Activated CD4-positive, alpha-beta memory T cell treated with anti-CD3 and anti-CD28 coated beads for 36 hours (primary cell): ENCODE data around the gene ASF1B. TPM values are rescaled to one million over a fixed set of nuclear protein-coding genes. Genes with fewer than 3 reads are reported as not detected.

Experiments
- CTCF ChIA-PET: fragments of 350-600 bp; sonication (Branson Sonifier 250); formaldehyde crosslinking; loops from one replicate; lab custom pipeline; 2021; ENCODE audit warnings: antibody characterized with exemption, inconsistent platforms; lab: Charles Lee
- POLR2A ChIA-PET: fragments of 350-600 bp; sonication (Branson Sonifier 250); formaldehyde crosslinking; loops from one replicate; lab custom pipeline; 2021; ENCODE audit warnings: antibody characterized with exemption; lab: Charles Lee
- DNase-seq: peaks from one replicate; pipeline ENCODE4 v3.0.0-alpha.2; 2020
- H3K27ac Mint-ChIP-seq: one replicate; pipeline ENCODE4 v1.8.0; 2021; ENCODE audit warnings: mixed read lengths
- H3K27me3 Mint-ChIP-seq: one replicate; pipeline ENCODE4 v1.8.0; 2021; ENCODE audit warnings: mixed read lengths
- H3K36me3 Mint-ChIP-seq: one replicate; pipeline ENCODE4 v1.8.0; 2021; ENCODE audit warnings: mixed read lengths
- H3K4me1 Mint-ChIP-seq: one replicate; pipeline ENCODE4 v1.8.0; 2021; ENCODE audit warnings: low read depth, mixed read lengths
- H3K4me3 Mint-ChIP-seq: one replicate; pipeline ENCODE4 v1.8.0; 2021; ENCODE audit warnings: mild to moderate bottlenecking, mixed read lengths
- H3K9me3 Mint-ChIP-seq: one replicate; pipeline ENCODE4 v1.8.0; 2021; ENCODE audit warnings: mixed read lengths
- intact Hi-C: fragments of 100-400 bp; cut with micrococcal nuclease; formaldehyde crosslinking; loops from one replicate; pipeline ENCODE4 v1.15.1; 2023
- total RNA-seq, 2 experiments: library from RNA; stranded (reverse); gene quantifications; one replicate each; pipeline ENCODE4 v1.2.3, GENCODE V29; 2021

The ASF1B gene
- total RNA-seq, 2 experiments from 2014 or later = 67.7 to 70.8 TPM

- Mint-ChIP-seq H3K4me1 (no peaks in the 10 kb centered on the region), H3K27me3 (no peaks in the 10 kb centered on the region), H3K27ac (no peak overlapping the region)
These were observed 22.1 kb upstream of the ASF1B start for GRCh38 chr19:14158276-14159023.

GRCh38 chr19:14156971-14157717 is 20.8 kb upstream of the ASF1B start:
- Mint-ChIP-seq H3K9me3 (no peaks in the 10 kb centered on the region), H3K4me1 (no peaks in the 10 kb centered on the region), H3K36me3 (peaks cover 13% of the 10 kb centered on the region), H3K27ac (no peak overlapping the region), H3K27me3 (no peaks in the 10 kb centered on the region), H3K4me3 (no peak overlapping the region)
- no peak for DNase-seq
- intact Hi-C loops = no loop called here
- POLR2A ChIA-PET = no interaction called here
- CTCF ChIA-PET = interaction anchor here (2.4 kb wide), 1 partner anchor 20 kb away, joined by 12 read pairs; the partner anchor contains the start of gene ASF1B

More at GRCh38 chr19:14158276-14159023, 22.1 kb upstream of the ASF1B start:
- intact Hi-C loops = no loop called here
- Mint-ChIP-seq H3K9me3 (no peaks in the 10 kb centered on the region), H3K36me3 (peaks cover 10% of the 10 kb centered on the region), H3K4me3 (no peak overlapping the region)
- DNase-seq = no peak
- ChIA-PET POLR2A (no interaction called here), CTCF (interaction anchor here (2.4 kb wide), 1 partner anchor 22 kb away, joined by 12 read pairs; the partner anchor contains the start of gene ASF1B)

- Mint-ChIP-seq H3K27me3 (no peaks in the 10 kb centered on the region), H3K4me1 (no peaks in the 10 kb centered on the region), H3K9me3 (no peaks in the 10 kb centered on the region), H3K4me3 (no peak overlapping the region), H3K27ac (no peak overlapping the region), H3K36me3 (peaks cover 13% of the 10 kb centered on the region)
- intact Hi-C loops = no loop called here
- no peak for DNase-seq
- ChIA-PET CTCF (no interaction called here), POLR2A (no interaction called here)
These were observed 19.7 kb upstream of the ASF1B start for GRCh38 chr19:14156122-14156521.

GRCh38 chr19:14155371-14155770 is 19.0 kb upstream of the ASF1B start:
- ChIA-PET CTCF (no interaction called here), POLR2A (no interaction called here)
- H3K36me3 Mint-ChIP-seq = peaks cover 13% of the 10 kb centered on the region
- DNase-seq = no peak
- no peak overlapping the region for H3K4me3 Mint-ChIP-seq
- H3K27me3 Mint-ChIP-seq = no peaks in the 10 kb centered on the region
- H3K9me3 Mint-ChIP-seq = no peaks in the 10 kb centered on the region
- no peak overlapping the region for H3K27ac Mint-ChIP-seq
- H3K4me1 Mint-ChIP-seq = no peaks in the 10 kb centered on the region
- intact Hi-C loops = no loop called here

GRCh38 chr19:14152713-14153112 is 16.3 kb upstream of the ASF1B start:
- POLR2A ChIA-PET = no interaction called here
- Mint-ChIP-seq H3K36me3 (peaks cover 9% of the 10 kb centered on the region), H3K4me1 (peaks cover 23% of the 10 kb centered on the region), H3K9me3 (no peaks in the 10 kb centered on the region), H3K27me3 (no peaks in the 10 kb centered on the region), H3K27ac (peak overlapping the region; percentile 18), H3K4me3 (no peak overlapping the region)
- DNase-seq = no peak
- intact Hi-C loops = no loop called here
- CTCF ChIA-PET = no interaction called here

- peak overlapping the region; percentile 28 for H3K27ac Mint-ChIP-seq
- no peak for DNase-seq
- POLR2A ChIA-PET = no interaction called here
- H3K4me3 Mint-ChIP-seq = no peak overlapping the region
- peaks cover 35% of the 10 kb centered on the region for H3K4me1 Mint-ChIP-seq
- H3K36me3 Mint-ChIP-seq = peaks cover 3% of the 10 kb centered on the region
- CTCF ChIA-PET = interaction anchor here (0.7 to 2.0 kb wide), 4 partner anchors 13 to 329 kb away, joined by 3 to 9 read pairs (median 3); partner anchors contain the start of gene ASF1B
- H3K9me3 Mint-ChIP-seq = no peaks in the 10 kb centered on the region
- no peaks in the 10 kb centered on the region for H3K27me3 Mint-ChIP-seq
- intact Hi-C loops = no loop called here
These were observed 14.6 kb upstream of the ASF1B start for GRCh38 chr19:14150770-14151661.

- H3K36me3 Mint-ChIP-seq = peaks cover 3% of the 10 kb centered on the region
- H3K27me3 Mint-ChIP-seq = no peaks in the 10 kb centered on the region
- peak overlapping the region; percentile 92 for H3K27ac Mint-ChIP-seq
- H3K4me1 Mint-ChIP-seq = peaks cover 38% of the 10 kb centered on the region
- POLR2A ChIA-PET = no interaction called here
- CTCF ChIA-PET = interaction anchor here (0.8 to 2.0 kb wide), 4 partner anchors 13 to 330 kb away, joined by 3 to 9 read pairs (median 3); partner anchors contain the start of gene ASF1B
- no peak overlapping the region for H3K4me3 Mint-ChIP-seq
- DNase-seq = peak; percentile 26
- no peaks in the 10 kb centered on the region for H3K9me3 Mint-ChIP-seq
- intact Hi-C loops = no loop called here
These were observed 13.8 kb upstream of the ASF1B start for GRCh38 chr19:14150041-14150769.

GRCh38 chr19:14149509-14149994 is 13.2 kb upstream of the ASF1B start:
- Mint-ChIP-seq H3K4me1 (peaks cover 38% of the 10 kb centered on the region), H3K27ac (peak overlapping the region; percentile 92), H3K4me3 (peak overlapping the region; percentile 55), H3K9me3 (no peaks in the 10 kb centered on the region), H3K36me3 (peaks cover 3% of the 10 kb centered on the region), H3K27me3 (no peaks in the 10 kb centered on the region)
- DNase-seq = peak; percentile 63
- intact Hi-C loops = loop anchor here (10.0 kb wide), 1 partner anchor 45 kb away; no protein-coding TSS in a partner anchor
- ChIA-PET POLR2A (no interaction called here), CTCF (interaction anchor here (1.1 to 2.0 kb wide), 2 partner anchors 13 to 199 kb away, joined by 3 to 9 read pairs; partner anchors contain the start of gene ASF1B)

- no peak for DNase-seq
- ChIA-PET CTCF (interaction anchor here (0.8 to 4.6 kb wide), 7 partner anchors 9 to 331 kb away, joined by 3 to 30 read pairs (median 7); partner anchors contain the start of genes ADGRE5 and ASF1B), POLR2A (interaction anchor here (1.0 to 1.7 kb wide), 2 partner anchors 13 to 19 kb away, joined by 3 to 6 read pairs; partner anchors contain the start of gene ASF1B)
- Mint-ChIP-seq H3K36me3 (peaks cover 3% of the 10 kb centered on the region), H3K27ac (peak overlapping the region; percentile 92), H3K27me3 (no peaks in the 10 kb centered on the region), H3K4me1 (peaks cover 38% of the 10 kb centered on the region), H3K4me3 (peak overlapping the region; percentile 55), H3K9me3 (no peaks in the 10 kb centered on the region)
- intact Hi-C loops = loop anchor here (10.0 kb wide), 1 partner anchor 46 kb away; no protein-coding TSS in a partner anchor
These were observed 12.5 kb upstream of the ASF1B start for GRCh38 chr19:14148751-14149410.
